SK-N-SH (cell line): ENCODE measurements around the gene CNTNAP5. TPM values are rescaled to one million over a fixed set of nuclear protein-coding genes. Genes with fewer than 3 reads are reported as not detected.

Experiments used
- CTCF ChIA-PET: fragments of 300-600, 350-600 bp; formaldehyde crosslinking; extraction: SDS; loops from one replicate; lab custom pipeline; 2021; lab: Yijun Ruan, JAX
- POLR2A ChIA-PET: fragments of 350-600 bp; sonication (Branson Sonifier 250); formaldehyde crosslinking; extraction: SDS; loops from one replicate; lab custom pipeline; 2020; ENCODE audit warnings: antibody characterized with exemption, inconsistent platforms; lab: Yijun Ruan, JAX
- DNase-seq: peaks from one replicate; pipeline ENCODE4 v3.0.0; 2012
- H2AFZ ChIP-seq: fragments of 200-600 bp; sonication (generic); 2 replicates; pipeline ENCODE4 v1.8.1; 2016; ENCODE audit warnings: antibody characterized with exemption, mild to moderate bottlenecking, low read depth
- H3F3A ChIP-seq: fragments of 200-600 bp; sonication (generic); replicated peaks from 2 replicates; pipeline ENCODE3; 2016; ENCODE audit warnings: antibody characterized with exemption, mild to moderate bottlenecking; ENCODE audit not compliant: insufficient read depth
- H3K27ac ChIP-seq, 2 experiments: fragments of 200-500 bp in 1 of 2; fragments of 200-600 bp in 1 of 2; sonication (Bioruptor generic) in 1 of 2; sonication (generic), shearing (Covaris generic) in 1 of 2; 2 replicates each; pipeline versions ENCODE4 v1.5.1 to v1.6.1; 2014 to 2016; ENCODE audit warnings: low read depth in 2 of 2, inconsistent platforms in 1 of 2, low read length in 1 of 2, mild to moderate bottlenecking in 1 of 2, mixed read lengths in 1 of 2
- H3K27me3 ChIP-seq: fragments of 200-600 bp; sonication (generic), shearing (Covaris generic); 2 replicates; pipeline ENCODE4 v1.6.1; 2016; ENCODE audit warnings: mixed run types; ENCODE audit not compliant: insufficient read depth
- H3K36me3 ChIP-seq, 2 experiments: fragments of 200-500 bp in 1 of 2; fragments of 200-600 bp in 1 of 2; sonication (Bioruptor generic) in 1 of 2; sonication (generic) in 1 of 2; replicated peaks in 1 of 2; 2 replicates each; pipeline versions ENCODE3 to v1.5.1; 2014 to 2016; ENCODE audit warnings: low read length in 1 of 2, mild to moderate bottlenecking in 1 of 2; ENCODE audit not compliant: insufficient read depth in 2 of 2, control insufficient read depth in 1 of 2
- H3K4me1 ChIP-seq, 2 experiments: fragments of 200-500 bp in 1 of 2; fragments of 200-600 bp in 1 of 2; sonication (Bioruptor generic) in 1 of 2; sonication (generic), shearing (Covaris generic) in 1 of 2; 2 replicates each; pipeline versions ENCODE4 v1.5.1 to v1.6.1; 2014 to 2016; ENCODE audit warnings: low read depth in 1 of 2, low read length in 1 of 2, mixed run types in 1 of 2; ENCODE audit not compliant: insufficient read depth in 2 of 2, control insufficient read depth in 1 of 2
- H3K4me2 ChIP-seq: fragments of 200-600 bp; sonication (generic), shearing (Covaris generic); 2 replicates; pipeline ENCODE4 v1.6.1; 2017; ENCODE audit warnings: mixed run types
- H3K4me3 ChIP-seq, 2 experiments: fragments of 200-500 bp in 1 of 2; fragments of 200-600 bp in 1 of 2; sonication (Bioruptor generic) in 1 of 2; sonication (generic), shearing (Covaris generic) in 1 of 2; 2 replicates each; pipeline versions ENCODE4 v1.5.1 to v1.8.1; 2014 to 2016; ENCODE audit warnings: low read depth in 2 of 2, inconsistent platforms in 1 of 2, low read length in 1 of 2, mild to moderate bottlenecking in 1 of 2, mixed read lengths in 1 of 2, moderate library complexity in 1 of 2
- H3K79me2 ChIP-seq: fragments of 200-600 bp; sonication (generic); 2 replicates; pipeline ENCODE4 v1.8.1; 2017; ENCODE audit warnings: mild to moderate bottlenecking; ENCODE audit not compliant: insufficient read depth
- H3K9ac ChIP-seq: fragments of 200-600 bp; sonication (generic); 2 replicates; pipeline ENCODE4 v1.6.1; 2017; ENCODE audit warnings: mixed run types
- H3K9me2 ChIP-seq: fragments of 200-600 bp; sonication (generic); 2 replicates; pipeline ENCODE4 v1.6.1; 2017; ENCODE audit warnings: mixed run types
- H3K9me3 ChIP-seq: fragments of 200-600 bp; sonication (generic); 2 replicates; pipeline ENCODE4 v1.6.1; 2017; ENCODE audit warnings: mixed run types, mild to moderate bottlenecking, moderate library complexity
- H4K20me1 ChIP-seq: fragments of 200-600 bp; sonication (generic); 2 replicates; pipeline ENCODE4 v1.6.1; 2017; ENCODE audit warnings: mild to moderate bottlenecking, mixed run types; ENCODE audit not compliant: insufficient read depth
- ELF1 ChIP-seq: IDR thresholded peaks from 2 replicates; pipeline ENCODE4 v1.4.0; 2012
- EZH2phosphoT487 ChIP-seq: fragments of 200-600 bp; sonication (generic); IDR thresholded peaks from 2 replicates; pipeline ENCODE4 v1.6.1; 2017; ENCODE audit warnings: low read depth, mixed run types, mild to moderate bottlenecking, antibody characterized with exemption, moderate library complexity, borderline replicate concordance
- JUND ChIP-seq: IDR thresholded peaks from 2 replicates; pipeline ENCODE4 v1.4.0; 2012
- MEF2A ChIP-seq: IDR thresholded peaks from 2 replicates; pipeline ENCODE4 v1.4.0; 2012; ENCODE audit warnings: low read depth, borderline replicate concordance
- RAD21 ChIP-seq: IDR thresholded peaks from 2 replicates; pipeline ENCODE4 v1.6.1; 2012; ENCODE audit warnings: mild to moderate bottlenecking, low read length
- RFX5 ChIP-seq: IDR thresholded peaks from 2 replicates; pipeline ENCODE4 v1.6.1; 2012; ENCODE audit warnings: mild to moderate bottlenecking, improper control_type of control experiment, low read length
- RXRA ChIP-seq: IDR thresholded peaks from 2 replicates; pipeline ENCODE4 v1.4.0; 2012; ENCODE audit warnings: low read depth, mild to moderate bottlenecking, borderline replicate concordance
- SIN3A ChIP-seq: IDR thresholded peaks from 2 replicates; pipeline ENCODE4 v1.6.1; 2012; ENCODE audit warnings: low read depth, mild to moderate bottlenecking, low read length, moderate library complexity, borderline replicate concordance
- TCF12 ChIP-seq: IDR thresholded peaks from 2 replicates; pipeline ENCODE4 v1.4.0; 2012
- YY1 ChIP-seq: IDR thresholded peaks from 2 replicates; pipeline ENCODE4 v1.4.0; 2012; ENCODE audit warnings: low read depth, mild to moderate bottlenecking
- WGBS: methylation state at CpG from one replicate; pipeline ENCODE4 v1.1.6; 2017; ENCODE audit warnings: low lambda C conversion rate; 5-methylcytosine and 5-hydroxymethylcytosine counted together
- polyA plus RNA-seq, 3 experiments: library from polyadenylated mRNA; depleted of rRNA; stranded (reverse); fragments of >200 nt; gene quantifications; 2 replicates each; pipeline ENCODE4 v1.2.3, GENCODE V29; 2012
- TF ChIP-seq, protein P1 (sequence below): fragments of 200-600 bp; sonication (generic); IDR thresholded peaks from 2 replicates; pipeline ENCODE4 v1.6.1; 2017; ENCODE audit warnings: antibody characterized with exemption, mild to moderate bottlenecking, moderate library complexity
- TF ChIP-seq, protein P2 (sequence below): fragments of 150-350 bp; IDR thresholded peaks from 2 replicates; pipeline ENCODE4 v1.6.1; 2016; ENCODE audit warnings: mild to moderate bottlenecking, low read depth, low read length
- TF ChIP-seq, protein P3 (sequence below): IDR thresholded peaks from 2 replicates; pipeline ENCODE4 v1.4.0; 2012; ENCODE audit warnings: low read depth

CNTNAP5 gene
- polyA plus RNA-seq, 1 of the 3 experiments (the other 2 are of a cell fraction), result 0.08 TPM

DNA sequence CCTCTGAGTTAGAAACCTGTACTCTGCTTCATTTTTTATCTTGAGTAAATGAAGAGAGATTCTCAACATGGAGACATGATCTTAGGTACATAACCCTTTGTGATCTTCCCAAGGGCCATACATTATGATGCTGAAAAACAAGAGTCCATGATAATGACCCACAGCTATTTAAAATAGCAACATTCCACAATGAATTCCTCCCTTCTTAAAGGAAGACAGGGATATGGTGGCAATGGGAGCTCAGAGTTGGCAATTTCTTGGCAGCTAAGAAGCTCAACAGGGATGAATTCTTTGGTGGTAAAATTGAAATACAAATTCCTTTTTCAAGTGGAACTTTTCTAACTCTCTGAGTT lies 638.5 kb downstream of the CNTNAP5 start:
- DNase-seq, result no peak
- Histone ChIP-seq H2AFZ (no peak overlapping the region), H3K27ac (no peak overlapping the region), H3K4me1 (no peaks in the 10 kb centered on the region), H3K4me3 (no peak overlapping the region), H4K20me1 (no peaks in the 10 kb centered on the region), H3K27me3 (no peaks in the 10 kb centered on the region), H3K9me3 (no peaks in the 10 kb centered on the region), H3K9me2 (no peaks in the 10 kb centered on the region), H3F3A (no peaks in the 10 kb centered on the region), H3K79me2 (no peaks in the 10 kb centered on the region), H3K4me2 (no peak overlapping the region), H3K36me3 (no peaks in the 10 kb centered on the region), H3K9ac (no peak overlapping the region)
- TF ChIP-seq YY1 (no peak), MEF2A (no peak), SIN3A (no peak), RAD21 (no peak), ELF1 (no peak), EZH2phosphoT487 (no peak)
- TF ChIP-seq, protein P1, sequence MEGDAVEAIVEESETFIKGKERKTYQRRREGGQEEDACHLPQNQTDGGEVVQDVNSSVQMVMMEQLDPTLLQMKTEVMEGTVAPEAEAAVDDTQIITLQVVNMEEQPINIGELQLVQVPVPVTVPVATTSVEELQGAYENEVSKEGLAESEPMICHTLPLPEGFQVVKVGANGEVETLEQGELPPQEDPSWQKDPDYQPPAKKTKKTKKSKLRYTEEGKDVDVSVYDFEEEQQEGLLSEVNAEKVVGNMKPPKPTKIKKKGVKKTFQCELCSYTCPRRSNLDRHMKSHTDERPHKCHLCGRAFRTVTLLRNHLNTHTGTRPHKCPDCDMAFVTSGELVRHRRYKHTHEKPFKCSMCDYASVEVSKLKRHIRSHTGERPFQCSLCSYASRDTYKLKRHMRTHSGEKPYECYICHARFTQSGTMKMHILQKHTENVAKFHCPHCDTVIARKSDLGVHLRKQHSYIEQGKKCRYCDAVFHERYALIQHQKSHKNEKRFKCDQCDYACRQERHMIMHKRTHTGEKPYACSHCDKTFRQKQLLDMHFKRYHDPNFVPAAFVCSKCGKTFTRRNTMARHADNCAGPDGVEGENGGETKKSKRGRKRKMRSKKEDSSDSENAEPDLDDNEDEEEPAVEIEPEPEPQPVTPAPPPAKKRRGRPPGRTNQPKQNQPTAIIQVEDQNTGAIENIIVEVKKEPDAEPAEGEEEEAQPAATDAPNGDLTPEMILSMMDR, result no peak
- CTCF ChIA-PET, result no interaction called here
- POLR2A ChIA-PET, result no interaction called here

DNA sequence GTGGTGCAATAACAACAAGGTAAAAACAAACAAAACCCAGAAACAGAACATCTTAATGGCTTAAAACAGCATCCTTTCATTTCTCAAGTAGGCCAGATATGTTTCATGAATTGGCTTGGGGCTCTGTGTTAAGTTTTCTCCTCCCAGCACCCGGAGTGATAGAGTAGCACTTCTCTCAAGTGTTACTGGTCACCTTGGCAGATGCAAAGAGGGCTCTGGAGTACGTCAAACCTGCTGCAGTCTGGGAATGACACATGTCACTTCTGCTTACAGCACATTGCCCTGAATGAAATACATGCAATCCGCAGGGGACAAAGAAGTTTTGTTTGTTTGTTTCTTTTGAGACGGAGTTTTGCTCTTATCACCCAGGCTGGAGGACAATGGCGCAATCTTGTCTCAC lies 639.3 kb downstream of the CNTNAP5 start:
- no peak for DNase-seq
- Histone ChIP-seq H2AFZ (no peak overlapping the region), H3F3A (no peaks in the 10 kb centered on the region), H3K27me3 (no peaks in the 10 kb centered on the region), H3K9me2 (no peaks in the 10 kb centered on the region)
- WGBS, result 23% methylated on average over 5 of the region's 5 CpGs
- ChIA-PET POLR2A (interaction anchor here (0.6 kb wide), 1 partner anchor 187 kb away, joined by 3 read pairs; no protein-coding TSS in a partner anchor), CTCF (no interaction called here)
- no peak for TF ChIP-seq EZH2phosphoT487
- TF ChIP-seq RXRA, result no peak
- no peak for TF ChIP-seq SIN3A
- TF ChIP-seq JUND, result no peak
- TF ChIP-seq TCF12, result no peak
- TF ChIP-seq, protein P2, sequence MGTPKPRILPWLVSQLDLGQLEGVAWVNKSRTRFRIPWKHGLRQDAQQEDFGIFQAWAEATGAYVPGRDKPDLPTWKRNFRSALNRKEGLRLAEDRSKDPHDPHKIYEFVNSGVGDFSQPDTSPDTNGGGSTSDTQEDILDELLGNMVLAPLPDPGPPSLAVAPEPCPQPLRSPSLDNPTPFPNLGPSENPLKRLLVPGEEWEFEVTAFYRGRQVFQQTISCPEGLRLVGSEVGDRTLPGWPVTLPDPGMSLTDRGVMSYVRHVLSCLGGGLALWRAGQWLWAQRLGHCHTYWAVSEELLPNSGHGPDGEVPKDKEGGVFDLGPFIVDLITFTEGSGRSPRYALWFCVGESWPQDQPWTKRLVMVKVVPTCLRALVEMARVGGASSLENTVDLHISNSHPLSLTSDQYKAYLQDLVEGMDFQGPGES, result no peak
- TF ChIP-seq RFX5, result no peak
- TF ChIP-seq, protein P3, sequence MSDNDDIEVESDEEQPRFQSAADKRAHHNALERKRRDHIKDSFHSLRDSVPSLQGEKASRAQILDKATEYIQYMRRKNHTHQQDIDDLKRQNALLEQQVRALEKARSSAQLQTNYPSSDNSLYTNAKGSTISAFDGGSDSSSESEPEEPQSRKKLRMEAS, result no peak
- TF ChIP-seq, all 33 proteins: peak for 0
- Histone ChIP-seq H4K20me1 (no peaks in the 10 kb centered on the region), H3K4me1 (no peaks in the 10 kb centered on the region), H3K4me2 (no peak overlapping the region), H3K9ac (no peak overlapping the region), H3K27ac (no peak overlapping the region), H3K9me3 (no peaks in the 10 kb centered on the region), H3K36me3 (no peaks in the 10 kb centered on the region), H3K79me2 (no peaks in the 10 kb centered on the region), H3K4me3 (no peak overlapping the region)
